Mesothelial cell of epicardium (in vitro differentiated cells): Measurements from ENCODE around the gene DOCK4. TPM values are rescaled to one million over a fixed set of nuclear protein-coding genes. Genes with fewer than 3 reads are reported as not detected.

Experiments used
- DNase-seq, 2 experiments: peaks; one replicate each; pipeline ENCODE4 v3.0.0; 2021; ENCODE audit warnings: low spot score in 2 of 2; ENCODE audit not compliant: unreplicated experiment in 2 of 2
- H3K27ac Mint-ChIP-seq: 2 replicates; pipeline ENCODE4 v1.8.0; 2021; ENCODE audit warnings: mixed read lengths
- H3K27me3 Mint-ChIP-seq: 2 replicates; pipeline ENCODE4 v1.8.0; 2021; ENCODE audit warnings: low read depth, mixed read lengths
- H3K36me3 Mint-ChIP-seq: 2 replicates; pipeline ENCODE4 v1.8.0; 2021; ENCODE audit warnings: mixed read lengths
- H3K4me1 Mint-ChIP-seq: 2 replicates; pipeline ENCODE4 v1.8.0; 2021; ENCODE audit warnings: mixed read lengths
- H3K4me3 Mint-ChIP-seq: 2 replicates; pipeline ENCODE4 v1.8.0; 2021; ENCODE audit warnings: mild to moderate bottlenecking, moderate library complexity, mixed read lengths
- H3K9me3 Mint-ChIP-seq: 2 replicates; pipeline ENCODE4 v1.8.0; 2021; ENCODE audit warnings: mixed read lengths
- CTCF ChIP-seq: fragments of 200-600 bp; sonication (generic); IDR thresholded peaks from one replicate; pipeline ENCODE4 v1.5.0; 2021; ENCODE audit warnings: antibody characterized with exemption; ENCODE audit not compliant: unreplicated experiment
- total RNA-seq: library from RNA; stranded (reverse); gene quantifications from 3 replicates; pipeline ENCODE4 v1.2.1, GENCODE V29; 2021

Gene DOCK4
- total RNA-seq, 1 donor from 2014 or later: 27.7 TPM

DNA sequence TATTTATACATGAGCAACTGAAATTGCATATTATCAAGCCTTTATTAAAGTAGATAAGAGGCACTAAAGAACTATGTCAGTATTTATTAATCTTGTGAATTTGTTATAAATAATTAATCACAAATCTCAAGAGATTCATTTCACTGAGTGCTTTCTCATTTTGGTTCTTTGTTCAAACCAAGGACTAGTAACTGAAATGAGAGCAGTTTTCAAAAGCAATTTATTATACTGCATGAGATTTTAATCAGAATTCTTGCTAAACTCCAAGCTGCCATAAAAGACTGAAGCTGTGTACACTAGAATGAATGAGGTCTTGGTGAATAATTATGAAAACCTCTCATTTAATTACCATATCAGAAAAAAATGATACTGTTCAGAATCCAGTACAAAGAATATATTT lies 419.1 kb downstream of the DOCK4 start:
- Mint-ChIP-seq H3K27ac (no peak overlapping the region), H3K4me1 (peaks cover 58% of the 10 kb centered on the region), H3K36me3 (peaks cover 6% of the 10 kb centered on the region), H3K27me3 (no peaks in the 10 kb centered on the region), H3K4me3 (no peak overlapping the region), H3K9me3 (no peaks in the 10 kb centered on the region)
- TF ChIP-seq CTCF: no peak
- no peak for DNase-seq

DNA sequence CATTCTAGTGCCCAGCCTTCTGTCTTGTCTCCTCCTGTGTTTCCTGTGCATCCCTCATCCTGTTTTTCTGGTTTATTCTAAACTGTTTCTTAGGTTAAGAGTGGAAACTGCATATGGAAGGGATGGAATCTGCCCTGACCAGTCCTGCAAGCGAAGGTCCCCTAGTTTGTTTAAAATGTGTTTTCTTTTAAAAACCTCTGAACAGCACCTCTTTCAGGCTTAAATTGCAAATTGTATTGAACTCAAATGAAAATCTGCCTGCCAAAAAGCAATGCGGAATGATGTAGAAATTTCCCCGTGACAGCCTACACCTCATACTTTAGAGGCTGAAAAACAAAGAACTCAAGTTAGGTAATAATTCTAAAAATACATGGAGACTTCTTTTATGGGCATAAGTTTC lies 421.1 kb downstream of the DOCK4 start:
- Mint-ChIP-seq H3K27me3 (no peaks in the 10 kb centered on the region), H3K4me3 (no peak overlapping the region), H3K36me3 (peaks cover 15% of the 10 kb centered on the region), H3K4me1 (peaks cover 56% of the 10 kb centered on the region), H3K27ac (peak overlapping the region; percentile 79), H3K9me3 (no peaks in the 10 kb centered on the region)
- no peak for DNase-seq
- TF ChIP-seq CTCF: no peak

DNA sequence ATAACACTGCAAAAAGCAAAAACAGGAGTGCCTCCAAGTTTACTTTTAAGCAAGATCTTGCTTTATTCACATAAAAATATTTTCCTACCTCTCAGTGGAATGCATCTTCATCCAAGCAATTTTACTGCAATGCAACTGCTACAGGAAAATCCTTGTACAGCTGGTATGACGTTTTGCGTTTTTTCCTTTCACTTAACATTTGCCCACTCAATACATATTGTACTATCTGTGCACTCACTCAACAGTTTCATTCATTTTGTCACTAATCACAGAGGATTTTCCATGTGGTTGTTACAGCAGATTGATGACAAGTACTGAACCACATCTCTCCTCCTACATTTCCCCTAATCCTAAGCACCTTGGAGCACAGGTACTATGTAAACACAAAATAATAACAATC lies 421.9 kb downstream of the DOCK4 start:
- Mint-ChIP-seq H3K27ac (peak overlapping the region; percentile 79), H3K4me1 (peaks cover 52% of the 10 kb centered on the region), H3K9me3 (no peaks in the 10 kb centered on the region), H3K27me3 (no peaks in the 10 kb centered on the region), H3K36me3 (peaks cover 19% of the 10 kb centered on the region), H3K4me3 (no peak overlapping the region)
- TF ChIP-seq CTCF: no peak
- DNase-seq: no peak

- Mint-ChIP-seq H3K27ac (peak overlapping the region; percentile 79), H3K9me3 (no peaks in the 10 kb centered on the region), H3K4me3 (no peak overlapping the region), H3K27me3 (no peaks in the 10 kb centered on the region), H3K36me3 (peaks cover 19% of the 10 kb centered on the region), H3K4me1 (peaks cover 48% of the 10 kb centered on the region)
- TF ChIP-seq CTCF: no peak
- no peak for DNase-seq
Measured at GRCh38 chr7:111783854-111784253, 422.3 kb downstream of the DOCK4 start.

GRCh38 chr7:111780527-111780926 lies 425.7 kb downstream of the DOCK4 start:
- DNase-seq: no peak
- Mint-ChIP-seq H3K4me1 (peaks cover 18% of the 10 kb centered on the region), H3K9me3 (peaks cover 23% of the 10 kb centered on the region), H3K27ac (no peak overlapping the region), H3K27me3 (no peaks in the 10 kb centered on the region), H3K4me3 (no peak overlapping the region), H3K36me3 (peaks cover 43% of the 10 kb centered on the region)
- no peak for TF ChIP-seq CTCF

DNA sequence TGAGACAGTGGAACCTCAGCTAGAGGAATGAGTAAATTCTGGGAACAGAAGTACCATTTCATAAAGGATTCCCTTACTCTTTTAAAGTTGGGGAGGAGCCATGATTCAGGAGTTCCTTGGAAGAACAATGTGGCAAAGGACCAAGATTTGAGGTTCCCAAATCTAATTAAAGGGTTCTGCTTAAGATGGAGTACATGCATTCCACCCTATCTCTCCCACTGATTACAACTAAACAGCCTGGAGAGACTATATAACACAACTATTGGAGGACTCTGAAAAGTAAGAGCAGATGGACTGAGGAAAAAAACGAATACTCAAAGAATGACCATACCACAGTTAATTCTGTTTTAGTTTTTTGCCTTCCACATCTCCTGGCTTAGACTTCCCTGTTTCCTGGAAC lies 431.0 kb downstream of the DOCK4 start:
- Mint-ChIP-seq H3K36me3 (peaks cover 42% of the 10 kb centered on the region), H3K9me3 (peaks cover 24% of the 10 kb centered on the region), H3K4me3 (no peak overlapping the region), H3K4me1 (no peaks in the 10 kb centered on the region), H3K27ac (no peak overlapping the region), H3K27me3 (no peaks in the 10 kb centered on the region)
- no peak for TF ChIP-seq CTCF
- no peak for DNase-seq
